Right atrium auricular region (tissue), 2 donors: ENCODE data around the gene CSRNP3. TPM values are rescaled to one million over a fixed set of nuclear protein-coding genes. Genes with fewer than 3 reads are reported as not detected.

Source experiments
- DNase-seq: peaks from one replicate; pipeline ENCODE4 v3.0.0-alpha.2; 2019; ENCODE audit warnings: low spot score
- H3K27ac ChIP-seq, 2 donors: fragments of 200-600 bp; sonication (generic); 1 replicate in 1 of 2; 2 replicates in 1 of 2; pipeline ENCODE4 v1.5.1; 2016 to 2019
- H3K27me3 ChIP-seq, 2 donors: fragments of 200-600 bp; sonication (generic); one replicate each; pipeline versions ENCODE4 v1.5.1 to v1.6.0; 2017 to 2019
- H3K36me3 ChIP-seq: fragments of 200-600 bp; sonication (generic); one replicate; pipeline ENCODE4 v1.5.1; 2016
- H3K4me1 ChIP-seq, 2 donors: fragments of 200-600 bp; sonication (generic); one replicate each; pipeline versions ENCODE4 v1.5.1 to v1.6.0; 2017 to 2019
- H3K4me3 ChIP-seq, 2 donors: fragments of 200-600 bp; sonication (generic); 1 replicate in 1 of 2; 2 replicates in 1 of 2; pipeline ENCODE4 v1.5.1; 2017 to 2019; ENCODE audit warnings: mild to moderate bottlenecking in 1 of 2, moderate library complexity in 1 of 2
- H3K9me3 ChIP-seq, 2 donors: fragments of 200-600 bp; sonication (generic); one replicate each; pipeline ENCODE4 v1.5.1; 2019
- CTCF ChIP-seq, 2 donors: fragments of 200-600 bp; sonication (generic); IDR thresholded peaks; one replicate each; pipeline ENCODE4 v1.5.1; 2019; ENCODE audit warnings: antibody characterized with exemption in 2 of 2
- total RNA-seq, 2 donors: library from RNA; depleted of rRNA; stranded (reverse); fragments of >200 nt; gene quantifications; one replicate each; pipeline ENCODE4 v1.1.0, GENCODE V29; 2016

CSRNP3 gene
- total RNA-seq, 2 donors from 2014 or later: 1.3 to 4.5 TPM

DNA sequence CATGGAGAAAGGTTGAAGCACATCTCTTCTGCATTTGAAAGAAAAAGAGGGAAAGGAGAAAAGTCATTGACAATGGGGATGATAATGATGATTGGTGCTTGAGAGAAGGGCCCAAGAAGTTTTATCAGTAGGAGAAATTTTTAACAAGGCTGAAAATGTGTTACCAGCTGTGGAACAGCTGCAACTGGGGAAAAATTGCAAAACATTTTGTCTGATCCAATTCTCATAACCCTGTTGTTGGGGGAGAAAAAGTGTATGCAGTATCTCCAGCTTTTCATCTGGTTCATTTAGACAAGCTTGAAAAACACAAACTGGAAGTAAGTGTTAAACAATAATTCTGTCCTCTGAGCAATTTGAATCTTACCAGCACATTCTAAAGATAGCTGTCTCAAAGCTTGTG is 92.7 kb downstream of the CSRNP3 start:
- TF ChIP-seq CTCF (IDR thresholded peaks at IDR 0.05): no peak
- Histone ChIP-seq H3K36me3 (no peaks in the 10 kb centered on the region), H3K27ac (no peak overlapping the region), H3K4me3 (no peak overlapping the region), H3K9me3 (no peaks in the 10 kb centered on the region), H3K4me1 (no peaks in the 10 kb centered on the region), H3K27me3 (no peaks in the 10 kb centered on the region)
- no peak for DNase-seq

- H3K27me3 ChIP-seq: no peaks in the 10 kb centered on the region
- H3K4me3 ChIP-seq: no peak overlapping the region
- no peaks in the 10 kb centered on the region for H3K9me3 ChIP-seq
- no peak overlapping the region for H3K27ac ChIP-seq
- no peak for TF ChIP-seq CTCF (IDR thresholded peaks at IDR 0.05)
- no peaks in the 10 kb centered on the region for H3K4me1 ChIP-seq
- no peak for DNase-seq
- no peaks in the 10 kb centered on the region for H3K36me3 ChIP-seq
Measured at GRCh38 chr2:165563468-165564225, 94.1 kb downstream of the CSRNP3 start.

DNA sequence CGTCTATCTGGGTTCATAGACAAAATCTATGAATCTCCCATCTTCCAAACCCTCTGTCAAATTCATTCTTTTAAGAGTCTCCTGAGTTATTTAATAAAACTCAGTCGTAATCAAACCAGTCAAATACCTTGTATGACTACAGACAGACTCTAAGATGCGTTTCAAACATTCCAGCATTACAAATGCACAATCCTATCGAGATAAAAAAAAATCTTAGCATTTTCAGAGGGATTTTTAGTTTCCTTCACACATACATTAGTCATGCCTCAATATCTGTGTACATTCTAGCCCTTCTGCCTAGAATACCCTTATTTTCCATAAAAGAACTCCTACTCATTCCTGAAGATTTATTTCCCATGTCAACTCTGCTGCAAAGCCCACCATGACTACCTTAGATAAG is 96.5 kb downstream of the CSRNP3 start:
- Histone ChIP-seq H3K27ac (no peak overlapping the region), H3K9me3 (no peaks in the 10 kb centered on the region), H3K4me1 (no peaks in the 10 kb centered on the region), H3K4me3 (no peak overlapping the region), H3K36me3 (no peaks in the 10 kb centered on the region), H3K27me3 (no peaks in the 10 kb centered on the region)
- TF ChIP-seq CTCF (IDR thresholded peaks at IDR 0.05): no peak
- no peak for DNase-seq

- no peak overlapping the region for H3K27ac ChIP-seq
- H3K4me1 ChIP-seq: no peaks in the 10 kb centered on the region
- no peak for TF ChIP-seq CTCF (IDR thresholded peaks at IDR 0.05)
- H3K36me3 ChIP-seq: no peaks in the 10 kb centered on the region
- H3K9me3 ChIP-seq: no peaks in the 10 kb centered on the region
- no peaks in the 10 kb centered on the region for H3K27me3 ChIP-seq
- no peak overlapping the region for H3K4me3 ChIP-seq
- DNase-seq: no peak
Measured at GRCh38 chr2:165567273-165567672, 97.8 kb downstream of the CSRNP3 start.

DNA sequence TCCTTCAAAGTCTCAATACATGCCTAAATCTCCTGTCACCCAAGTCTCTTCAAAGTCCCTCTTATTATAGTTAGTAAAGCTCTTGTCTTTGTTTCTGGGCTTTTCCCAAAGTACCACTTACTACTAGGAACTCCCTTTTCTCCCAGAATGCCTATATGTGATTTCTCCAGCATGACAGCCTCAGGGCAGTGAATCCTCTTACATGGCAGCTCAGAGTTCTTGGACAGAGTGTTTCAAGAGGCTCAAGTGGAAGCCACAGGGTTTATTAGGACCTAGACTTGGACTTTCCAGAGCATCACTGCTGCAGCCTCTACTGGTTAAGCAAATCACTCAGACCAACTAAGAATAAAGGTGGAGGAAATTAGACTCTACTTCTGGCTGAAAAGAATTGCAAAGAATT is 98.9 kb downstream of the CSRNP3 start:
- H3K27ac ChIP-seq: no peak overlapping the region
- no peaks in the 10 kb centered on the region for H3K9me3 ChIP-seq
- no peak overlapping the region for H3K4me3 ChIP-seq
- DNase-seq: no peak
- H3K4me1 ChIP-seq: no peaks in the 10 kb centered on the region
- no peaks in the 10 kb centered on the region for H3K36me3 ChIP-seq
- TF ChIP-seq CTCF (IDR thresholded peaks at IDR 0.05): no peak
- no peaks in the 10 kb centered on the region for H3K27me3 ChIP-seq

GRCh38 chr2:165571477-165571876 is 102.0 kb downstream of the CSRNP3 start:
- no peaks in the 10 kb centered on the region for H3K27me3 ChIP-seq
- no peaks in the 10 kb centered on the region for H3K4me1 ChIP-seq
- TF ChIP-seq CTCF (IDR thresholded peaks at IDR 0.05): no peak
- H3K9me3 ChIP-seq: no peaks in the 10 kb centered on the region
- H3K4me3 ChIP-seq: no peak overlapping the region
- peak overlapping the region in 1 of 2 donors; percentile 19 for H3K27ac ChIP-seq
- DNase-seq: no peak
- no peaks in the 10 kb centered on the region for H3K36me3 ChIP-seq
